Activated CD8-positive, alpha-beta T cell treated with anti-CD3 and anti-CD28 coated beads for 36 hours (primary cell): ENCODE measurements around the gene GSTM3. TPM values are rescaled to one million over a fixed set of nuclear protein-coding genes. Genes with fewer than 3 reads are reported as not detected.

Experiments
- ATAC-seq: fragments of 200-7000 bp; cut with Tn5 transposase; one replicate; pipeline ENCODE4 v1.10.0; 2021; ENCODE audit warnings: mild to moderate bottlenecking, moderate library complexity
- CTCF ChIA-PET: fragments of 350-600 bp; sonication (Branson Sonifier 250); formaldehyde crosslinking; loops from one replicate; lab custom pipeline; 2021; ENCODE audit warnings: antibody characterized with exemption; lab: Charles Lee
- POLR2A ChIA-PET: fragments of 350-600 bp; sonication (Branson Sonifier 250); formaldehyde crosslinking; loops from one replicate; lab custom pipeline; 2021; ENCODE audit warnings: antibody characterized with exemption; lab: Charles Lee
- DNase-seq: peaks from one replicate; pipeline ENCODE4 v3.0.0-alpha.2; 2020
- H3K27ac Mint-ChIP-seq: one replicate; pipeline ENCODE4 v1.8.0; 2021; ENCODE audit warnings: mild to moderate bottlenecking, mixed read lengths
- H3K27me3 Mint-ChIP-seq: one replicate; pipeline ENCODE4 v1.8.0; 2021; ENCODE audit warnings: mixed read lengths
- H3K36me3 Mint-ChIP-seq: one replicate; pipeline ENCODE4 v1.8.0; 2021; ENCODE audit warnings: low read depth, mixed read lengths
- H3K4me1 Mint-ChIP-seq: one replicate; pipeline ENCODE4 v1.8.0; 2021; ENCODE audit warnings: low read depth, mixed read lengths
- H3K4me3 Mint-ChIP-seq: one replicate; pipeline ENCODE4 v1.8.0; 2021; ENCODE audit warnings: mild to moderate bottlenecking, moderate library complexity, mixed read lengths
- H3K9me3 Mint-ChIP-seq: one replicate; pipeline ENCODE4 v1.8.0; 2021; ENCODE audit warnings: mixed read lengths
- intact Hi-C: fragments of 100-400 bp; cut with micrococcal nuclease; formaldehyde crosslinking; loops from one replicate; pipeline ENCODE4 v1.10.0; 2022
- total RNA-seq, 2 experiments: library from RNA; stranded (reverse); gene quantifications; one replicate each; pipeline ENCODE4 v1.2.3, GENCODE V29; 2021
- TF ChIP-seq, protein P1 (sequence below): fragments of 200-600 bp; IDR thresholded peaks from one replicate; pipeline ENCODE4 v1.8.0; 2022; ENCODE audit warnings: antibody characterized with exemption, mild to moderate bottlenecking

Gene GSTM3
- total RNA-seq, 2 experiments from 2014 or later = 40.8 to 42.0 TPM

DNA sequence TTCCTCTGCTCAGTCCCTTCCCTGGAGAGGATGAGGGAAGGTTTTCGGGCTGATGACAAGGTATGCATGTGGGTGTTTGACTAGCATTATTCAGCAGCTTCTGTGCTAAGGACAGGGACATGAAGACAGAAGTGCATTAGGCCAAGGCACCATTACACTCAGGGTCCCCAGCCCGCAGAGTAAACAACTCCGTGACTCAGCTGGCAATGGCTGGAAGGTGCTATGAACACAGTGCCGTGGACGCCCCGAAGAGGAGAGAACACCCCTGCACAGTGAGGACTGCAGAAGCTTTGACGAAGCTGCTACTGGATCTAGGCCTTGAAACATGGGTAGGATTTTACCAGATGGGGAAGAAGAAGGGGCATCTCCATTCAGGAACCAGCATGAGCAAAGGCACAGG lies 36.6 kb upstream of the GSTM3 start:
- intact Hi-C loops = loop anchor here (5.0 kb wide), 1 partner anchor 135 kb away; the partner anchor contains the start of gene CSF1
- ATAC-seq = no peak
- TF ChIP-seq, protein P1, sequence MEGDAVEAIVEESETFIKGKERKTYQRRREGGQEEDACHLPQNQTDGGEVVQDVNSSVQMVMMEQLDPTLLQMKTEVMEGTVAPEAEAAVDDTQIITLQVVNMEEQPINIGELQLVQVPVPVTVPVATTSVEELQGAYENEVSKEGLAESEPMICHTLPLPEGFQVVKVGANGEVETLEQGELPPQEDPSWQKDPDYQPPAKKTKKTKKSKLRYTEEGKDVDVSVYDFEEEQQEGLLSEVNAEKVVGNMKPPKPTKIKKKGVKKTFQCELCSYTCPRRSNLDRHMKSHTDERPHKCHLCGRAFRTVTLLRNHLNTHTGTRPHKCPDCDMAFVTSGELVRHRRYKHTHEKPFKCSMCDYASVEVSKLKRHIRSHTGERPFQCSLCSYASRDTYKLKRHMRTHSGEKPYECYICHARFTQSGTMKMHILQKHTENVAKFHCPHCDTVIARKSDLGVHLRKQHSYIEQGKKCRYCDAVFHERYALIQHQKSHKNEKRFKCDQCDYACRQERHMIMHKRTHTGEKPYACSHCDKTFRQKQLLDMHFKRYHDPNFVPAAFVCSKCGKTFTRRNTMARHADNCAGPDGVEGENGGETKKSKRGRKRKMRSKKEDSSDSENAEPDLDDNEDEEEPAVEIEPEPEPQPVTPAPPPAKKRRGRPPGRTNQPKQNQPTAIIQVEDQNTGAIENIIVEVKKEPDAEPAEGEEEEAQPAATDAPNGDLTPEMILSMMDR = no peak
- H3K4me3 Mint-ChIP-seq = no peak overlapping the region
- no peak overlapping the region for H3K27ac Mint-ChIP-seq
- peaks cover 2% of the 10 kb centered on the region for H3K36me3 Mint-ChIP-seq
- no peak for DNase-seq
- peaks cover 7% of the 10 kb centered on the region for H3K9me3 Mint-ChIP-seq
- H3K4me1 Mint-ChIP-seq = no peaks in the 10 kb centered on the region
- ChIA-PET POLR2A (interaction anchor here (0.9 to 4.1 kb wide), 8 partner anchors 8 to 257 kb away, joined by 3 to 45 read pairs (median 4); partner anchors contain the start of genes AHCYL1 and STRIP1), CTCF (interaction anchor here (0.6 to 24.0 kb wide), 48 partner anchors 11 to 258 kb away, joined by 3 to 745 read pairs (median 5); partner anchors contain the start of genes AHCYL1, EPS8L3 and GNAI3)
- H3K27me3 Mint-ChIP-seq = no peaks in the 10 kb centered on the region

DNA sequence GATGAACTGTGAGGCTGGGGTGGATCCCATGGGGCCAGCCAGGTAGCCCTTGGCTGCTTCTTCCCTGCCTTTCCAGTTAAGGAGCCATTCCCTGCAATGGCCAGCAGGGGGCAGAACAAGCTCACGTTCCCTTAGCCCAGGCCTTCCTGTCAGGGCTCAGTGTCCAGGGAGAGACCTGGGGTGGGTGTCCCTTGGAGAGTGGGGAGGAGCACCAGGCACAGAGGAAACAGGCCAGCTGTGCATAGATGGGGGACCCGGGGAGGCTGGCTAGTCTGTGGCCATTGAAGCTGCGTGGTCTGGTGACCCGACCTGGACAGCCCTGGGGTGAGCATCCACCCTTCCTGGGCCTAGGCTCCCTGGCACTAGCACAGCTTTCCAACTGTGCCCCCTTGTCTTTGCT lies 36.1 kb upstream of the GSTM3 start:
- POLR2A ChIA-PET = interaction anchor here (0.9 to 4.1 kb wide), 9 partner anchors 9 to 258 kb away, joined by 3 to 45 read pairs (median 4); partner anchors contain the start of genes AHCYL1 and STRIP1
- no peaks in the 10 kb centered on the region for H3K4me1 Mint-ChIP-seq
- H3K27me3 Mint-ChIP-seq = no peaks in the 10 kb centered on the region
- no peak overlapping the region for H3K27ac Mint-ChIP-seq
- TF ChIP-seq, protein P1 = peak; percentile 86
- CTCF ChIA-PET = interaction anchor here (0.6 to 24.0 kb wide), 52 partner anchors 12 to 258 kb away, joined by 3 to 745 read pairs (median 4); partner anchors contain the start of genes AHCYL1, EPS8L3, GNAI3 and GSTM3
- intact Hi-C loops = loop anchor here (1.0 to 5.0 kb wide), 2 partner anchors 135 to 207 kb away; partner anchors contain the start of genes AHCYL1 and CSF1
- no peak overlapping the region for H3K4me3 Mint-ChIP-seq
- DNase-seq = peak; percentile 85
- ATAC-seq = peak; percentile 90
- H3K9me3 Mint-ChIP-seq = peaks cover 7% of the 10 kb centered on the region
- peaks cover 2% of the 10 kb centered on the region for H3K36me3 Mint-ChIP-seq

DNA sequence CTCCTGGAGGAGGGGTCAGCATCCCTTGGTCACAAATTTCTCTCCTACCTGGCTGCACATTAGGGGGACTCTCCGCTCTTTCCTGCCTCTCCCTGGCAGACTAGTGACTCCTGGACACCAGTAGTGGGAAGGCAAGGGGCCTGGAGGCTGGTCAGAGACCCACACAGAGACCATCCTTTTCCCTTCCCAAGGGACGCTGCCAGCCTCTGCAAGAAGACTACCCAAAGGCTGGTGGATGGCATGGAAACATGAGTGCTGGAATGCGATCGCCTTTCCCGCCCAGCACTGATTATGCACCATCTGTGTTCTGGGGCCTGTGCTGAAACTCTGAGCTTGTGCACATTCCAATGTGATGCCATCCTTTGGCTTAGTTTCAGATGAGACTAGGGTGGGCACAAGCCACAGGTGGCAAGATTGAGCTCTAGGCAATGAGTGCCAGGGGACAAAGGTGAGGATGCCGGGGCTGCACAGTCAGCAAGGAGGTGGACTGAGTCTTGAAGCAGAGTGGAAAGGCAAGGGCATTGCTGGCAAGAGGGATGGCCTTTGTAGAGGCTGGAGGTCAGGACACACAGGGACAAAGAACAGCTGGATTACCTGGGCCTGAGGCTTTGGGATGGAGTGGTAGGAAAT lies 35.5 kb upstream of the GSTM3 start:
- Mint-ChIP-seq H3K27ac (no peak overlapping the region), H3K36me3 (peaks cover 2% of the 10 kb centered on the region), H3K9me3 (peaks cover 7% of the 10 kb centered on the region), H3K4me3 (no peak overlapping the region), H3K4me1 (no peaks in the 10 kb centered on the region), H3K27me3 (no peaks in the 10 kb centered on the region)
- ATAC-seq (no peak), DNase-seq (no peak)
- intact Hi-C loops = loop anchor here (1.0 to 5.0 kb wide), 2 partner anchors 136 to 208 kb away; partner anchors contain the start of genes AHCYL1 and CSF1
- ChIA-PET POLR2A (interaction anchor here (0.9 to 4.1 kb wide), 9 partner anchors 9 to 258 kb away, joined by 3 to 45 read pairs (median 4); partner anchors contain the start of genes AHCYL1 and STRIP1), CTCF (interaction anchor here (0.9 to 24.0 kb wide), 42 partner anchors 12 to 258 kb away, joined by 3 to 745 read pairs (median 5); partner anchors contain the start of genes AHCYL1, EPS8L3, GNAI3 and GSTM3)
- TF ChIP-seq, protein P1 = no peak

DNA sequence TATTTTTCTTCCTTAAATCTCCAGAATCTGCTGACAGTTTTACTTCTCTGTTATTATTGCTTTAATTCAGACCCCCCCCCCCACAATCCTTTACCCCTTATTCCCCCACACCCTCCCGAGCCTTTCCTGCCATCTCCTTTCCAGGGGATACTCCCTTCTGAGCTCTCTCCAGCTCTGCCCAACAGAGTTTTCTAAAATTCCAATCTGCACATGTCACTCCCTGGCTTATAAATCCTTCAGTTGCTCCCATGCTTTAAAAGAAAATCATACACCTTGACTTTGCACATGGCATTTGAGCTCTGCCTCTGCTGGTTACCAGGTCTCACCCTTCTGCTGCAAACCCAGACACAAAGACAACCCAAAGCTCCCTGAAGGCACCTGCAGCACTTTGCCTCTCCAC lies 34.6 kb upstream of the GSTM3 start:
- Mint-ChIP-seq H3K27ac (no peak overlapping the region), H3K4me3 (no peak overlapping the region), H3K9me3 (peaks cover under 1% of the 10 kb centered on the region), H3K27me3 (no peaks in the 10 kb centered on the region), H3K36me3 (peaks cover under 1% of the 10 kb centered on the region), H3K4me1 (no peaks in the 10 kb centered on the region)
- TF ChIP-seq, protein P1 = no peak
- POLR2A ChIA-PET = interaction anchor here (1.1 to 4.1 kb wide), 3 partner anchors 74 to 208 kb away, joined by 3 to 45 read pairs (median 5); partner anchors contain the start of gene AHCYL1
- DNase-seq = no peak
- ATAC-seq = no peak
- CTCF ChIA-PET = interaction anchor here (1.5 to 24.0 kb wide), 12 partner anchors 13 to 279 kb away, joined by 3 to 745 read pairs (median 30); partner anchors contain the start of genes AHCYL1 and GNAI3
- intact Hi-C loops = loop anchor here (5.0 kb wide), 1 partner anchor 137 kb away; the partner anchor contains the start of gene CSF1
